Measurements from ENCODE around the gene DNAJB5. TPM values are rescaled to one million over a fixed set of nuclear protein-coding genes. Genes with fewer than 3 reads are reported as not detected.

DNAJB5 gene
- polyA plus RNA-seq, 12 donors = 16.8 to 60.6 (median 38.4) TPM; not detected in 1

GRCh38 chr9:34980181-34980761 is 9.3 kb upstream of the DNAJB5 start:
- no peak for DNase-seq

DNA sequence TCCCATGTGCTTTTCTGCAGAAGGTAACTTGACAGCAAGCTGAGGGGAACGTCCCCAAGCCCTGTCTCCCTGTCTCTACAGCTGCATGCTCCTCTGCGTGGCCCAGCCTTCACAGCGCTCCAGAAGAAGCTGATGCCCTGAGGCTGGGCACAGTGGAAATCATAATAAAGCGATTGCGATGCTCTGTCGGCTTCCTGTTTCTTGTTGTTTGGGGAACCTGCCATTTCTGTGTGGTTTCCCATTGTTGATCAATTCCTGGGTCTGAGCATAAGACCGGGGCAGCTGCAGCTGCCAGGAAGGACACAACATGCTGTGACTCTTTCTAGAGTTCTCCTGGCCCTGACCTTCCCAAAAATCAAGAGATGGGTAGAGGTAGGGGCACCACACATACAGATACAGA is 7.2 kb upstream of the DNAJB5 start:
- DNase-seq = no peak

DNA sequence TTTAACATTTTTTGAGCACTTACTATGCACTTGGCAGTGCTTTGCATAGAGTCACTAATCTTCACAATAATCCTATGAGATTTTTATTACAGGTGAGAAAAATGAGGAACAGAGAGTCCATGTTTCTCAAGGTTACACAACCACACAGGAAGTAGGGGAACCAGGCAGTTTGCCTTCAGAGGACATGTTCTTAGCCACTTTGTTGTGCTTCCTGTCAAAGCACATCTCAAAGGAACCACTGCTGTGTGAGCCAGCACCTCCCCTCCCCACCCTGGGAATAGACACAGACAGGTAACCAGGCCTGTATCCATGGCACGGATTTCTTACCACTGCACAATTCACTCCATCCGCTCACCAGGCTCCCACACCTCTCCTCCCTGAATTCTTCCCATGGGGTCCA is 6.3 kb upstream of the DNAJB5 start:
- no peak for DNase-seq

GRCh38 chr9:34984049-34984448 is 5.5 kb upstream of the DNAJB5 start:
- no peak for DNase-seq

DNA sequence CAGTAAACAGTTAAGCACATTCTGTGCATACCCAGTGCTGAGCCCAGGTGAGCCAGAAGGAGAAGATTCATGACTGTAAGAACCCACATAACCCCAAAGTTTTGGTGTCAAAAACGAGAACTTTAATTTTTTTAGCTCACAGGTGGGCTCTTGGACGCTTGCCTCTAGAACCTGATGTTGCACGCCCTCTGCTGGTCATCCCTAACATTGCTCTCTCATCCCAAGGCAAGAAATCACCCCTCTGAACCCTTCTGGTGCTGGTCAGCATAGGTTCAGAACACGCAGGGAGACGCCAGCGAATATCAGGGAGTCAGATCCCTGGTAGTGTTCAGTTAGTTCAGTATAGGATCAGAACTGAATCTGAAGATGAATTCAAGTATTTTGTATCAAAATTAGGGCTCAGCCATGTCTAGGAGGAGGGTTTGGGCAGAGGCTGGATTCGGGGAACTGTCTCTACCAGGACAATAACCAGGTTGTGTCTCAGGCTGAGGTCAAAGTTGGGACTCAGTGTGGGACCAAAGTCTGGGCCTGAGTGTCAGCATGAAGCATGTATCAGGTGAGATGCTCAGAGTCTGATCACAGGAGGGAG is 4.1 kb upstream of the DNAJB5 start:
- no peak for DNase-seq

GRCh38 chr9:34986540-34987047 is 3.0 kb upstream of the DNAJB5 start:
- DNase-seq = no peak

- no peak for DNase-seq
These were observed 2.2 kb upstream of the DNAJB5 start for GRCh38 chr9:34987160-34987901.

- DNase-seq = no peak
These were observed 1.1 kb upstream of the DNAJB5 start for GRCh38 chr9:34988218-34989002.

DNA sequence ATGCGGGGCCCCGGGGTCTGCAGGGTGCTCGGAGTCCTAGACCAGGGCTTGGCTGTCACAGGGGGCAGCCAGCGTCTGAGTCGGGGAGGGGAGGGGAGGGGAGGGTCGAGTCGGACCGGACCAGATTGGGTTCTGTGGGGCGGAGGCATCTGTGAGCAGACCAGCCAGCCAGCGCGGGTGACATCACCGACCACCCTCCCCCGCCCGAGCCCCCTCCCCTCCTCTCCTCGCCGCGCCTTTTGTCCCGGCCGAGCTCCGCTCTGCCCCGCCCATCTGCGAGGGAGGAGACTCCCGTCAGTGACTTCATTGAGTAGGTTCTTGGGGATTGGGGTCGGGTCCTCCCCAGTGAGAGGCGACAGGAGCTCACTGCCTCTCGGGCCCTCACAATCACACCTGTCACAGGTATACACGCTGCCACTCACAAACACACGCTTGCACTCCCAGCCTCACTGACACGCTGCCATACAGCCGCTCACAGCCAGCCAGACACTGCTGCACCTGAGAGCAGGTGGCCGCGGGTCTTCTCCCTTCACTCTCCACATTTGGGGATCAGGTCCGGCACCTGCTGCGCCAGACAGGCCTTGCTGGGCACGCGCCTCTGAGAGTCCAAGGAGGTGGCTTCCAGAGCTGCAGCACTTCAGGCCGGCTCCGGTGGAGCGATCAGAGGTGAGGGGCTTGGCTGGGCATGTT is 546 bp downstream of the DNAJB5 start:
- DNase-seq = no peak

DNA sequence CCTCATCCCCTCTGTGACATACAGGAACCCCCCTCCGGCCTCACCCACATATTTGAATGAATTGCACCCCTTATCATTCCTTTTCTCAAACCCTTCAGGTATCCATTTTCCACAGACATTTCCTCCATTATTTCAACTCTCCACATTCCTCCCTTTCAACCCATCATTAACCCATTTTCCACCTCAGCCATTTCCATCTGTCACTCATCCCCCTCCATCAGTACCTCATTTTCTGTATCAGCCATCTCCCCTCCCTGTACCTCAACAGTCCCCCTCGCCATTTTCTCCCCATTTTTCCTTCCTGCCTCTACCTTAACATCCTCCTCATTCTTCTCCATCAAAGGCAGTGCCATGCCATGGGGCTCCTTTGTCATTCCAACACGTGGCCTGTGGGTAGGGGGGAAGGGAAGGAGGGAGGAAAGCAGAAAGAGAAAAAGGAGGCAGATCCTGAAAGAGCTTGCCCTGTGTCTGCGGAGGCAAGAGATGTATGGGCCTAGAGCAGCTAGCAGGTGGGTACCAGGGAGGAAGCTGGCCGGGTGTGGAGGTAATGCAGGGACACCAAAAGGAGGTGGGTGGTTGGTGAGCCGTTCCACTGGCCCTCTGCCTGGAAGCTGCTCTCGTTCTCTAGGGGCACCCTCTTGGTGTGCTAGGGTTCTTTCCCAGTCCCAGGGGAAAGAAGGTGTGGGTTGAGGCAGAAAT is 1.5 kb downstream of the DNAJB5 start:
- no peak for DNase-seq

DNA sequence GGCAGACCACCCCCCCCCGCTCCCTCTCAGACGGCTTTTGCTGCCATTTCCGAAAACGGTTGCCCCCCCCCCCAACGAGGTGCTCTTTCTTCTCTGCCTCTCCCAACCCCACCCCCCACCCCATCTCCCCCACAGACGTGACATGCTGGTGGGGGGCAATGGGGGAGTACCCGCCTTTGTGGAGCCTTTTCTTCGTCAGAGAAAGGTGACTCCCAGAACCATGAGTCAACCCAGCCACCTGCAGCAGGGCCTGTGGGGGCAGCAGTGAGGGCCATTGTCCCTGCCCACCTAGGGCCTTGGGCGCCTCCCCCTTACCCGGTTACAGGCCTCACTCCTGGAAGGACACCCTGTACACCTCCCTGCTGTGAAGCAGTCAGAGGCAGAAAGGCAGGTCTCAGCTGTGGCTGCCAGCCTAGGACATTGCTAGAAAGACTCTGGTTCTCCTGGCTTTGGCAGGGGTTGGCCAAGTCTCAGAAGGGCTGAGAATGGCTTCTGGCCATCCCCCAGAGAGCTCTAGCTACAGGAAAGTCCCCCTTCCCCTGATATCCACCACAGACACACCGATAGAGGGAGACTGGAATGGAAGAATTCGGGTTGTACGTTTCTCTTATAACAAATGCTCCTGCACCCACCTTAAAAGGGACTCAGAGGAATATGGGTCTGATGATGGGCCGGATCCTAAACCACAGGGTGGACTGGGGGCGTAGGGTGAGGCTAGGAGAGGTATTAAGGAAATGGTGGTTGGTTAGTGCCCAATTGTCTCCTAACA is 2.2 kb downstream of the DNAJB5 start:
- no peak for DNase-seq

DNA sequence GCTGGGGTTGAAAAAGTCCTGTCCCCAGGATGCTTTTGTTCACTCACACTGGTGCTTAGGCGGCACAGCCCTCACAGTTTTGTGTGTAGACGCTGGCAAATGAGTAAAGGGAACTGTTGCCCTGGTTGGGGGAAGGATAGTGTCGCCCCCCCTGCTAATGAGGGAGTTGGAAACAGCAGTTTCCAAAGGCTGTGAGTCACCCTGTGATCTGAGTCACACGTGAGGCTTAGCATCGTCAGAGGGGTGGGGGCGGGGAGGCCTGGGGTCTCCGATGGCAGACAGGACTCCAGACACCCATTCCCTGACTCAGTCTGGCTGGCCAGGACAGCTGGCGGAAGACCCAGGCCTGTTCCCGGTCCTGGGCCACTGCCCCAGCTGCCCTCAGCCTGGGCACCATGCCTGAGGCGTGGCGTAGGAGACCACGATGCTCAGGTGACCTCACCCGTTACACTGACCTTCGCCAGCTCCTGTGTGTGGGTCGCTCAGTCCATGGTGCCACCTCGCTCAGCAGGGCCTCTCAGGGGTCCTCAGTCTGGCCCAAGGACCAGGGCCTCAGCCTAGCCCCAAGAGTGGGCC is 2.9 kb downstream of the DNAJB5 start:
- no peak for DNase-seq

GRCh38 chr9:34993502-34994259 is 4.1 kb downstream of the DNAJB5 start:
- DNase-seq = no peak

DNA sequence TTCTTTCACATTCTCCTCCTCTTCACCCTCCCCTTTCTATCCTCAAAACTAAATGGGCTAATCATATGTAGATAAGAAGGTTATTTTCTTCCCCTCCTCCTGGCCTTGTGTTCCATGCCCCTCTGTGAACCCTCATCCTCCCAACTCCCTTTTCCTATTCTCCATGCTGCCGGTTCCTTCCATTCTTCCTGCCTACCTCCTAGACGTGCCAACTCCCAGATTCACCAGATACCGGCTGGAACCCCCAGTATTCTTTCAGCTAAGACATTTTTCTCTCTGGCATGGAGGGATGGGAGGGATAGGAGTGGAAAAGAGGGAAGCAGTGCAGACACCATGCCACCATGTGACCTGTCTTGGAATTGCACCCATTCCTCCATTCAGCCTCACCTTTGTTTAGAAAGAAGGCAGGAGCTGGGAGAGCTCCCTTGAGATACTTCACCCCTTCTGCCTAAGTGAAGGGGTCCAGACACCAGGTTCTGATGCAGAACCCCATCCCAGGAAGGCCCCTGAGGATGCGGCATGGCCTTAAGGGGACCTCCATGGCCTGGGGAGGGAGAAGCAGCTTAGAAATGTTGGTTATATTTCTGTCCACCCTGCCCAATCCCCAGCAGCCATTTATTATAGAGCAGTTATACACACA is 4.8 kb downstream of the DNAJB5 start:
- no peak for DNase-seq

GRCh38 chr9:34994900-34995669 is 5.5 kb downstream of the DNAJB5 start:
- no peak for DNase-seq

- DNase-seq = no peak
These were observed 6.1 kb downstream of the DNAJB5 start for GRCh38 chr9:34995670-34996060.

- no peak for DNase-seq
These were observed 6.8 kb downstream of the DNAJB5 start for GRCh38 chr9:34996181-34996904.

Data from muscle of arm (tissue), 12 donors.